Measurements from ENCODE around the gene CHST8. TPM values are rescaled to one million over a fixed set of nuclear protein-coding genes. Genes with fewer than 3 reads are reported as not detected.
"Not testable (repeated sequence)": the region's sequence is repeated elsewhere in the genome, so short reads cannot be mapped to it uniquely, and the experiment has no call there.

The CHST8 gene
- total and polyA plus RNA-seq, 7 experiments from 2014 or later: not detected

DNA sequence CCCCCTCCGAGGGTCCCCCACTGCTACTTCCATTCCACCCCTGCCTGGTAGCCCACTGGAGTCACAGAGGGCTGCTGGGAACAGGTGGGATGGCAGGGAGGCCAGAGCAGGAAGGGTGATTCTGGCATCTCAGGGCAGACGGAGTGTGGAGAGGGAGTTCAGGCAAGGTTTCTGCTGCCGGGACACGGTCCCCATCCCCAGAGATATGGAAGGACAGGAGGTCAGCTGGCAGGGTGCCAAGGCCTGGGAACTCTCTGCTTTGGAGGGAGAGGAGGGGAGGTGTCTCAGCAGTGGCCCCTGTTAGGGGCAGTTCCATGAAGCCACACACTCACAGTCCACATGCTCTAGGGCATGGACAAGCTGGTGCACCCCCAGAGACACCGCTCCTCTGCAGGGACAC is 68.1 kb downstream of the CHST8 start:
- H3K4me3 ChIP-seq (ENCODE audit: low read length): no peak overlapping the region
- Mint-ChIP-seq H3K27ac (no peak overlapping the region), H3K4me1 (no peaks in the 10 kb centered on the region), H3K27me3 (peaks cover 0 to 33% (median 22%) of the 10 kb centered on the region in 5 donors), H3K36me3 (no peaks in the 10 kb centered on the region), H3K9me3 (no peaks in the 10 kb centered on the region), H3K4me3 (no peak overlapping the region)
- no peaks in the 10 kb centered on the region for H3K27me3 ChIP-seq (ENCODE audit: control insufficient read depth in 2 of 2, insufficient read depth in 2 of 2, low read length in 2 of 2)
- H3K36me3 ChIP-seq (ENCODE audit: control insufficient read depth in 2 of 3, insufficient read depth in 3 of 3, low read length in 3 of 3): no peaks in the 10 kb centered on the region
- no peaks in the 10 kb centered on the region for H3K4me1 ChIP-seq (ENCODE audit: control insufficient read depth in 2 of 2, insufficient read depth in 2 of 2, low read length in 2 of 2)
- DNase-seq (no peak), ATAC-seq (no peak)
- H3K9me3 ChIP-seq (ENCODE audit: control insufficient read depth in 2 of 3, low read length in 3 of 3): no peaks in the 10 kb centered on the region
- ChIA-PET CTCF (no interaction called here), POLR2A (no interaction called here)
- no peak overlapping the region for H3K27ac ChIP-seq (ENCODE audit: low read depth, low read length)
- intact Hi-C loops (cut with micrococcal nuclease): no loop called here

DNA sequence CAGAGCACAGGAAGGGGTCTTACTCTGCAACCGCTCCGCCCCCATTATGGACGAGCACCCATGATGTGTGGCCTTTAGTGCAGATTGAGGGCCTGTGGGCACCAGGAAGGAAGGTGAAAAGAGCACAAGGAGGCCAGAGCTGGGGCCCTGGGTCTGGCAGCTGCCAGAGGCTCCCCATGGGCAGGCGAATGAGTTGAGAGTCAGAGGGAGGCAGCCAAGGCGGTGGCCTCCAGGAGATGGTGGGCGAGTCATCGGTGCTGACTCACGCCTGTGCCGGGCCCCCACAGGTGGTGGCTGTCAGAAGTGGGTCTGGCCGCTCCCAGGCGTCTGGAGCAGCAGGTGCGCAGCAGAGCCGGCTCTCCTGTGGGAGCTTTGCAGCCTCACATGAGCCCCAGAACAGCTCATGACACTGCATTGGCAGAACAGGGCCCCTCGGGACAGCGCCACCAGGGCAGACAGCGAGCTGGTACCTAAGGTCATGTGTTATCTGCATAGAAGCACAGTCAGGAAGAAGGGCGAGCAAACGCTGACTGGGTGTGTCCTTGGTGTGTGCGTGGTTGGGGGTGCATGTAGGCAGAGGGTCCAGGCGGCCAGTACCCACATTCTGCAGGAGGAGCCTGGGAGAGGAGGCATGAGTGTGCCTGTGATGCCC is 68.8 kb downstream of the CHST8 start:
- Histone ChIP-seq H3K4me1 (ENCODE audit: control insufficient read depth in 2 of 2, insufficient read depth in 2 of 2, low read length in 2 of 2) (no peaks in the 10 kb centered on the region), H3K9me3 (ENCODE audit: control insufficient read depth in 2 of 3, low read length in 3 of 3) (no peaks in the 10 kb centered on the region), H3K4me3 (ENCODE audit: low read length) (no peak overlapping the region), H3K27me3 (ENCODE audit: control insufficient read depth in 2 of 2, insufficient read depth in 2 of 2, low read length in 2 of 2) (no peaks in the 10 kb centered on the region), H3K27ac (ENCODE audit: low read depth, low read length) (no peak overlapping the region), H3K36me3 (ENCODE audit: control insufficient read depth in 2 of 3, insufficient read depth in 3 of 3, low read length in 3 of 3) (no peaks in the 10 kb centered on the region)
- ChIA-PET CTCF (no interaction called here), POLR2A (no interaction called here)
- no peak for ATAC-seq
- H3K4me3 Mint-ChIP-seq: no peak overlapping the region
- H3K27ac Mint-ChIP-seq: no peak overlapping the region
- intact Hi-C loops (cut with micrococcal nuclease): no loop called here
- no peaks in the 10 kb centered on the region for H3K9me3 Mint-ChIP-seq
- H3K27me3 Mint-ChIP-seq: peaks cover 0 to 27% (median 16%) of the 10 kb centered on the region in 5 donors
- H3K4me1 Mint-ChIP-seq: no peaks in the 10 kb centered on the region
- no peaks in the 10 kb centered on the region for H3K36me3 Mint-ChIP-seq
- no peak for DNase-seq

DNA sequence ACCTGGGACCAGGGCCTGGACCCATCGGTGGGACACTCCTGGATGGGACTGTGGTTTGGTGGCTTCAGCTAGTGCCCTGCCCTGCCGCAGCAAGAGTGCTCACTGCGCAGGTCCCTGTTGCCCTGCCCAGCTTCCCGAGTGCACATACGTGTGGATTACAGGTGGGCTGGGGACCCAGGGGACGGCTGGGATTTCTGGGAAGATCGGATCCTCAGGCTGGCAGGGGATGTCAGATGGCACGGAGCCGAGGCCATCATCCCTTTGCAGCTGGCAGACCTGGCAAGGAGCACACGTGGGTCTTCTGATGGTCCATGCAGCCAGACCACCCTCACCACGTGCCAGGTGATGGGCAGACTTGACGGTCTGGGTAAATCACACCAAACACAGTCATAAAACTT is 69.3 kb downstream of the CHST8 start:
- Histone ChIP-seq H3K9me3 (ENCODE audit: control insufficient read depth in 2 of 3, low read length in 3 of 3) (no peaks in the 10 kb centered on the region), H3K27ac (ENCODE audit: low read depth, low read length) (no peak overlapping the region), H3K4me1 (ENCODE audit: control insufficient read depth in 2 of 2, insufficient read depth in 2 of 2, low read length in 2 of 2) (no peaks in the 10 kb centered on the region), H3K4me3 (ENCODE audit: low read length) (no peak overlapping the region), H3K36me3 (ENCODE audit: control insufficient read depth in 2 of 3, insufficient read depth in 3 of 3, low read length in 3 of 3) (no peaks in the 10 kb centered on the region), H3K27me3 (ENCODE audit: control insufficient read depth in 2 of 2, insufficient read depth in 2 of 2, low read length in 2 of 2) (no peaks in the 10 kb centered on the region)
- CTCF ChIA-PET: no interaction called here
- Mint-ChIP-seq H3K36me3 (no peaks in the 10 kb centered on the region), H3K27me3 (peaks cover 0 to 22% (median 11%) of the 10 kb centered on the region in 5 donors), H3K4me3 (no peak overlapping the region), H3K9me3 (no peaks in the 10 kb centered on the region), H3K27ac (no peak overlapping the region), H3K4me1 (no peaks in the 10 kb centered on the region)
- intact Hi-C loops (cut with micrococcal nuclease): no loop called here
- POLR2A ChIA-PET: no interaction called here
- DNase-seq (no peak), ATAC-seq (no peak)

DNA sequence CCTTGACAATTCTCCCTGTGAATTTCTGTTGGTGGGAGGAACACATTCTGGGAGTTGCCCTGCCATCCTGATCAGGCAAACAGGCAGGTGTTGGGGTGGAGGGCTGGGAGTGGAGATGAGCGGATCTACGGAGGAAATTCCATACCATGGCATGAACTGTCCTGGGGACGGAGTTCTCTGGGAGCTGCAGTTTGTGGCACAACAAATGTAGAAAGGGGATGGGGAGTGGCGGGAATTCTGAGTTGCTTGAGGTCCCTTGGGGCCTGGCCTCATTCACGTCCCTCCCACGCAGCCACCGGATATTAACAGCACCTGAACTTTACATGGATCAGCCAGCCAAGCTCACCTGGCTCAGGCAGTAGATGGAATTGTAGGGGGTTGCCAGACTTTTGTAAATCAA is 70.0 kb downstream of the CHST8 start:
- no peaks in the 10 kb centered on the region for H3K4me1 ChIP-seq (ENCODE audit: control insufficient read depth in 2 of 2, insufficient read depth in 2 of 2, low read length in 2 of 2)
- no peak for ATAC-seq

DNA sequence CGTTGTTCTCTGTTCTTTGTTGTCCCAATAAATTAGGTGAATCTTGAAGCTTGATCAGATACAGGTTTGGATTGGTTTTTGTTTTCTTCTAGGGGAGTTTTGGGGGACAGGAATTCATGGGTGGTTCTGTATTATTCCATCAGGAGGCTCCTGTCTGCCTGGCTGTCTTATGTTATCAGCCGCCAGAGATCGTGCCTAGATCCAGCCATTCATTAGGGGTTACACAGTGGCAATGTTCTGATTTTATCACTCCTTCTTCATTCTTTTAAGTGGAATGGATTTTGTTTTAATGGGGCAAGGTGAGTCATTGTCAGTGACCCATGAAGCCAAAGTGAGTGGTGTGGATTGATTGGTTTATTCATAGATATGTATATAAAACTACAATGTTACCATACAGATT is 71.9 kb downstream of the CHST8 start:
- Histone ChIP-seq H3K36me3 (ENCODE audit: control insufficient read depth in 2 of 3, insufficient read depth in 3 of 3, low read length in 3 of 3) (no peaks in the 10 kb centered on the region), H3K4me3 (ENCODE audit: low read length) (no peak overlapping the region), H3K27ac (ENCODE audit: low read depth, low read length) (no peak overlapping the region), H3K4me1 (ENCODE audit: control insufficient read depth in 2 of 2, insufficient read depth in 2 of 2, low read length in 2 of 2) (no peaks in the 10 kb centered on the region), H3K27me3 (ENCODE audit: control insufficient read depth in 2 of 2, insufficient read depth in 2 of 2, low read length in 2 of 2) (no peaks in the 10 kb centered on the region), H3K9me3 (ENCODE audit: control insufficient read depth in 2 of 3, low read length in 3 of 3) (no peaks in the 10 kb centered on the region)
- H3K36me3 Mint-ChIP-seq: no peaks in the 10 kb centered on the region
- intact Hi-C loops (cut with micrococcal nuclease): no loop called here
- no peak overlapping the region for H3K4me3 Mint-ChIP-seq
- peaks cover 0 to 12% (median 0%) of the 10 kb centered on the region in 5 donors for H3K27me3 Mint-ChIP-seq
- no peak for ATAC-seq
- ChIA-PET CTCF (no interaction called here), POLR2A (no interaction called here)
- H3K27ac Mint-ChIP-seq: no peak overlapping the region
- no peaks in the 10 kb centered on the region for H3K4me1 Mint-ChIP-seq
- DNase-seq: no peak
- no peaks in the 10 kb centered on the region for H3K9me3 Mint-ChIP-seq

More for the DNA sequence above, 70.0 kb downstream of the CHST8 start:
- ChIA-PET POLR2A (no interaction called here), CTCF (no interaction called here)
- no peak for DNase-seq
- Mint-ChIP-seq H3K4me1 (no peaks in the 10 kb centered on the region), H3K27ac (no peak overlapping the region), H3K27me3 (peaks cover 0 to 15% (median 6%) of the 10 kb centered on the region in 5 donors), H3K9me3 (no peaks in the 10 kb centered on the region), H3K4me3 (no peak overlapping the region), H3K36me3 (no peaks in the 10 kb centered on the region)
- Histone ChIP-seq H3K9me3 (ENCODE audit: control insufficient read depth in 2 of 3, low read length in 3 of 3) (no peaks in the 10 kb centered on the region), H3K4me3 (ENCODE audit: low read length) (no peak overlapping the region), H3K27me3 (ENCODE audit: control insufficient read depth in 2 of 2, insufficient read depth in 2 of 2, low read length in 2 of 2) (no peaks in the 10 kb centered on the region), H3K27ac (ENCODE audit: low read depth, low read length) (no peak overlapping the region), H3K36me3 (ENCODE audit: control insufficient read depth in 2 of 3, insufficient read depth in 3 of 3, low read length in 3 of 3) (no peaks in the 10 kb centered on the region)
- intact Hi-C loops (cut with micrococcal nuclease): no loop called here

DNA sequence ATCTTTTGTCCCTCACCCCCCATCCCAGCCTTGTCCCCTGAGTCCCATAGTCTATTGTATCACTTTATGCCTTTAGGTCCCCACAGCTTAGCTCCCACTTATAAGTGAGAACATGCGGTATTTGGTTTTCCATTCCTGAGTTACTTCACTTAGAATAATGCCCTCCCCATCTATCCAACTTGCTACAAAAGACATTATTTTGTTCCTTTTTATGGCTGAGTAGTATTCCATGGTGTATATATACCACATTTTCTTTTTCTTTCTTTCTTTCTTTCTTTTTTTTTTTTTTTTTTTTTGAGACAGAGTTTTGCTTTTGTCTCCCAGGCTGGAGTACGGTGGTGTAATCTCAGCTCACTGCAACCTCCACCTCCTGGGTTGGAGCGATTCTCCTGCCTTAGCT is 73.8 kb downstream of the CHST8 start:
- intact Hi-C loops (cut with micrococcal nuclease); H3K27me3 ChIP-seq (ENCODE audit: control insufficient read depth in 2 of 2, insufficient read depth in 2 of 2, low read length in 2 of 2); ATAC-seq; H3K27ac Mint-ChIP-seq; H3K9me3 ChIP-seq (ENCODE audit: control insufficient read depth in 2 of 3, low read length in 3 of 3); H3K4me3 Mint-ChIP-seq; CTCF ChIA-PET; POLR2A ChIA-PET; H3K9me3 Mint-ChIP-seq; H3K4me1 Mint-ChIP-seq; H3K36me3 ChIP-seq (ENCODE audit: control insufficient read depth in 2 of 3, insufficient read depth in 3 of 3, low read length in 3 of 3); H3K4me3 ChIP-seq (ENCODE audit: low read length); DNase-seq; H3K27ac ChIP-seq (ENCODE audit: low read depth, low read length); H3K36me3 Mint-ChIP-seq; H3K4me1 ChIP-seq (ENCODE audit: control insufficient read depth in 2 of 2, insufficient read depth in 2 of 2, low read length in 2 of 2): not testable (repeated sequence)
- peaks cover 0 to 17% (median 0%) of the 10 kb centered on the region in 5 donors for H3K27me3 Mint-ChIP-seq

DNA sequence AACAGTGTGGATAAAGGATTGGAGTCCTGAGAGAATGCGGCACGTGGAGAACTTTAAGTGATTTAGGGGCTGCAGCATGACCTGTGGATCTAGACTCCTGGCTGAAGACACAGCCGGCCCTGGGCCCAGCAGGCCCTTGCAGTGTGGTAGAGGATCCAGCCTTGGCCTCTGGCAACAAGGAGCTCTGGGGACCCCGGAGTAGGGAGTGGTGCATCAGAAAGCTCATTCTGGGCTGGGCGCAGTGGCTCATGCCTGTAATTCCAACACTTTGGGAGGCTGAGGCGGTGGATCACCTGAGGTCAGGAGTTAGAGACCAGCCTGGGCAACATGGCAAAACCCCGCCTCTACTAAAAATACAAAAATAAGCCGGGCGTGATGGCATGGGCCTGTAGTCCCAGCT is 76.0 kb downstream of the CHST8 start:
- Mint-ChIP-seq H3K9me3 (no peaks in the 10 kb centered on the region), H3K4me1 (no peaks in the 10 kb centered on the region), H3K27me3 (peaks cover 0 to 20% (median 5%) of the 10 kb centered on the region in 5 donors), H3K36me3 (no peaks in the 10 kb centered on the region), H3K27ac (no peak overlapping the region), H3K4me3 (no peak overlapping the region)
- no peaks in the 10 kb centered on the region for H3K4me1 ChIP-seq (ENCODE audit: control insufficient read depth in 2 of 2, insufficient read depth in 2 of 2, low read length in 2 of 2)
- no peaks in the 10 kb centered on the region for H3K36me3 ChIP-seq (ENCODE audit: control insufficient read depth in 2 of 3, insufficient read depth in 3 of 3, low read length in 3 of 3)
- ATAC-seq (no peak), DNase-seq (no peak)
- no peaks in the 10 kb centered on the region for H3K9me3 ChIP-seq (ENCODE audit: control insufficient read depth in 2 of 3, low read length in 3 of 3)
- H3K4me3 ChIP-seq (ENCODE audit: low read length): no peak overlapping the region
- no peak overlapping the region for H3K27ac ChIP-seq (ENCODE audit: low read depth, low read length)
- CTCF ChIA-PET: no interaction called here
- H3K27me3 ChIP-seq (ENCODE audit: control insufficient read depth in 2 of 2, insufficient read depth in 2 of 2, low read length in 2 of 2): no peaks in the 10 kb centered on the region
- intact Hi-C loops (cut with micrococcal nuclease): no loop called here
- POLR2A ChIA-PET: no interaction called here

Measured in naive thymus-derived CD4-positive, alpha-beta T cell (primary cell).